Stimulated activated CD8-positive, alpha-beta memory T cell treated with anti-CD3 and anti-CD28 coated beads, Interleukin-12 subunit alpha, Interleukin-12 subunit beta, amount 100 ng/mL, for 4 hours (primary cell): ENCODE results near the gene PLCG1.

Source experiments
- DNase-seq: peaks from one replicate; pipeline ENCODE4 v3.0.0-alpha.2; 2020; ENCODE audit warnings: low read depth

PLCG1 gene

DNA sequence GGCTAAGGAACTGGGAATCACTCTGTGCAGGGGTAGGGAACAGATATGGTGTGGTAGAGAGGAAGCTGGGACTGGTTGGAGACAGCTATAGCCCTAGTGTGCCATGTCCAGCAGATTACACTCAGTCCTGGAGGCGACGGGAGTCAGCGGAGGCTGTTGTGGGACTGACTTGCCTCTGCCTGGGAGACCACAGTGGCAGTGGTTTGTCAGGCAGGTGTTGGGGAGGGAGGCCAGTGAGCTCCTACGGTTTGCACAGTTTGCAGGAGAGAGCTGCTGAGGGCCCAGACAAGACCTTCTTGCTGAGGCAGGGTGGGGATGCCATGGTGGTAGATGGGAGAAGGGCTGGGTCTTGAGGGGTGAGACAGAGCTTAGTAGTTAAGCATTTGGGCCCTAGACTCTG is 4.9 kb downstream of the PLCG1 start:
- no peak for DNase-seq

DNA sequence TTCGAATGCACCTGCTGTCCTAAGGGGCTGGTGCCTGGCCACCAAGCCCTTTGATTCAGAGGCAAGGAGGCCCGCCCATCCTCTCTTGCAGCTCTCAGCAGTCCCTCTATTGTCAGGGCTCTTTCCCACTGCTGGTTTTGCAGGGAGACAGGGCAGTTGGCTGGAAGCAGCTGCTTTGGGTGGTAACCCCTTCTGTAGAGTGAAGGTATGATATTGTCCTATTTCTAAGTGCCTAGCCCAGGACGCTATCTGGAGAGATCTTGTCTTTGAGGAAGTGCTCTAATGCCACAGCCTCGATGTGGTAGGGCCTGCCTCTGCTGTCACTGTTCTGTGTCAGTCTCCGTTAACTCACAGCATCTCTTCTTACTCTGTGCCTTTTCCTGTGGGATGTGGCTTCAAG is 5.6 kb downstream of the PLCG1 start:
- DNase-seq = no peak

DNA sequence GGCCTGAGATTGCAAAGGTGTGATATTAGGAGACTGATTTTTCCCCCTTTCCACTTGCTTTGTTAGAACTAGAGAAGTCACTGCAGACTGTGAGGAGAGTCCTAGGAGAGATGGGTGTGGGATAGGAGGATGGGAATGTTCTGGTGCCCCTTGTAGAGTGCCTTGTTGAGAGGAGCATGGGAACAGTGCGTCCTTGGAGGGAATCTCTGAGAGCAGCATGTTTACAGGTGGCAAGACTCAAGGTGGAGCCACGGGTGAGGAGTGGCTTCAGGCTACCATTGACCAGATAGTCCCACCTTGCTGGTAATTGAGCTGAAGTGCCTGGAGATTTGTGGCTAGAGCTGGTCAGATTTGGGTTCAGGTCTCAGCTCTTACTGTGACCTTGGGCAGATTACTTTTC is 6.0 kb downstream of the PLCG1 start:
- no peak for DNase-seq

DNA sequence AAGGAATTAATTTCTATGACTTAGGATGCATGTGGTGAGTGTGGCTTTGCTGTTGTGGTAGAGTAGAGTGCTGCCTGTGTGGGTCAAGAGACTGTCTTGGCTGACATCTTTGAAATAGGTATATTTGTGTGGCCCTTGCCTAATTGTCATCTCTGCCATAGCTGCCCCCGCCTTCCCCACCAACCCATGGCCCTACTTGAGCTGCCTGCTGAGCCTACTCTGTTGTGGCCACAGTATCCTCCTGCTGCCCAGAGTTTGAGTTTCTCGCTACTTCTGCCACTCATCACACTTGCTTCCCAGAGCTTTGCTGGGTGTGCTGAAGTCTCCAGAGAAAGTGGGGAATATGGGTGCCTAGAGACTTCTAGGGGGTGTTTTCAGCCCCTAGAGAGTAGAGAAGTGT is 8.0 kb downstream of the PLCG1 start:
- DNase-seq = no peak

DNA sequence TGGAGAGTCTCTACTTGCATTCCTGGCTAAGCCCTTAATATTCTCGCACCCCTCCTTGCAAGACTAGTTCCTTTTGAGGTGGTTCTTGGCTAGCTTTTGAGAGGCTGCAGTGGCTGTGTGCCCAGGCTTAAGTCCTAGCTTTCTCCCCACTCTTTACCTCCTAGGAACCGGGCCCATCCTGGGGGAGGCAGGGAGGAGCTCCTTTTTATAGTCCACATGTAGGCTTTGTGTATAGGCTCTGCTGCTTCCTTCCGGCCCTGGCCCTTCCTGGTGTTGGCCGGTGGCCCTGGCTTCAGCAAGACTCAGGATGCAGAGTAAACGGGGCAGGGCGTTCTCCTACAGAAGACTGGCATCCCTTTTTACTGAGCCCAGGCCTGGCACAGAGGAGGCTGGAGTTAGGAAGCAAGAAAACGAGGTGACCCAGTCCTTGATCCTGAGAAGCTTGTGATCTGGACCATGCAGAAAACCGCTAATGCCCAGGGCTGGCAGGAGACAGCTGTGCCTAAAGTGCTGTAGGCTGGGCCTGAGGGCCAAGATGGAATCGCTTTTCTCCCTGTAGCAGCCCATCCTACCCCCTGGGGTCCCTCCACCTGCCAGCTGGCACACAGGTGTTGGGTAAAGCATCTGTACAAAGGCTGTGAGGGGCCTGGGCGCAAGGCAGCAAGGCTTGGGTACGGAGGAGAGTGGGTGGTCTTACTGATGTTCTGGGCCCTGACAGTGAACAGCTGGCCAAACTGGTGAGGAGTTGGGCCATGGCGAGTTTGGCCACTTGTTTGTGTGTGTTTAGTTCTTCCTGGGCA is 8.7 kb downstream of the PLCG1 start:
- DNase-seq = no peak

DNA sequence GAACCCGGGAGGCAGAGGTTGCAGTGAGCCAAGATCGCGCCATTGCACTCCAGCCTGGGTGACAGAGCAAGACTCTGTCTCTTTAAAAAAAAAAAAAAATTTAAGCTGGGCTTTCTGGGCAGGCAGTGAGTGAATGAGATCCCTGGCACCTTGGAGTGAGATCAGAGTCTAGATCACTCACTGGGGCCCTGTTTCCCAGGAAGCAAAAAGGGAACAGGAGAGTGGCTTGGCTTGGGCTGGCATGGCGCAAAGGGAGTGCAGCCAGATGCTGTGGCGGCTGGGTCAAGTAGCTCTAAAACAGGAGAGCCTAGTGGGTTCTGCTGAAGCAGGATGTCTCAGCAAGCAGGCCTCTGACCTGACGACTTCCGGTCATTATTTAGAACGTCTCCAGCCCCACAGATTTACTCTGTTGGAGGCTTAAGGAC is 10.4 kb downstream of the PLCG1 start:
- DNase-seq = no peak

DNA sequence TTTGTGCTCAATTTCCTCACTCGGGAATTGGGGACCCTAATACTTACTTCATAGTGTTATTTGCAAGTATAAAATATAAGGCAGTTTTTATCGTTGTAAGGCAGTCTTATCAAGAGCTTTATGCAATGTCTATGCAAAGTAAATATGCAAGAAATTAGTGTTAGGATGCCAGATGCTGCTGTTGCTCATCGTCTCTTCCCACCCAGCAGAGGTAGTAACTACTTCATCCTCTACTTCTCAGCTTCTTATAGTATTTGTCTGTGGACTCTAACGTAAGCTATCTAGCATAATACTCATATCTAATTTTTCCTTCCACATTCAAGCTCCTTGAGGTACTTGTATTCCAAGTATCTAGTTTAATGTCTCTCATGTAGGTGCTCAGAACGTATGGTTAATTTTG is 11.6 kb downstream of the PLCG1 start:
- DNase-seq = no peak

DNA sequence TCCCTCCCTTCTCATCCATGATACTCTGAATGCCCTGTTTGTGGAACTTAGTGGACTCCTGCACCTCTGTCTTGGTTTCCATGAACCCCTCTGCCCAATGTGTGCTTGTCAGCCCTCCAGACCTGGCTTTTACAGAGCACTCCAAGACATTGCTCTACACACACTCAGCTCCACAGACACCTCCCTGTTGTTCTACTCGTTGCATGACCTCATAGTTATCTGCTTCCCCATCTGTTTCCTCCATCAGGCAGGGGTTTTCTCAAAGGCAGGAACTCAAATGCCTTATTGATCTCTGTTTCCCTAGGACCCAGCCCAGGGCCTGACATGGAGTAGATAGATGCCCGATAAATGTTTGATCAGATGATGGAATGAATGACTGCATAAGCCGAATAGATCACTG is 13.3 kb downstream of the PLCG1 start:
- DNase-seq = no peak

DNA sequence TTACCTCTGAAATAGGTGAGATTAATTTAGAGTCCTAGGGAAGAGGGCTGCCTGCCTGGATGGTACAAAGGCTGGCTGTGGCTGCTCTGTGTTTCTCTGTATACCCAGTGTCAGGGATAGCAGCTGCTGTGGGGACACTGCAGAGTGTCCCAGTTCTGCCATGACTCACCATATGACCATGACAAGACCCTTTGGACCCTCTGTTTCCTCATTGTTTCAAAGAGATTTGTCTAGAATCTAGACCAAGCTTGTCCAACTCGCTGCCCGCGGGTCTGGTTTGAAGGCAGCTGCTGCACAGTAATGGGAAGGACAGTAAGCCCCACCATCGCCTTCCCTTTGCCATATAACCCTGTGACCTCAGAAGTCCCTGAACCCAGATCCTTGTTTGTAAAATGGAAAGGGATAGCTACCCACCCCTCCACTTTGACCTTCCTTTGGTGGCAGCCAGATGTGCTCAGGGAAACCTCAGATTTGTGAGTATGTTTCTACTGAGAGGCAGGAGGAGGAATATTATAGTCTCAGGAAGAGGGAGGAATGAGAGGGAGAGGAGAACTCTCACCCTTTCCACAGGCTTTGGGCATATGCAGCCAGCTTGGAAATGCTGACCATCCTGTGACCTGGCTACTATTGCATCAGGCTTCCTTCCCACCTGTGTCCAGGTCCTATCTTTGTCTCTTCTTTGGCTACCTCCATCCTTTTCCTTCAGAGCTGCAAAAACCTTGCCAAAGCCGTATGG is 14.0 kb downstream of the PLCG1 start:
- no peak for DNase-seq

DNA sequence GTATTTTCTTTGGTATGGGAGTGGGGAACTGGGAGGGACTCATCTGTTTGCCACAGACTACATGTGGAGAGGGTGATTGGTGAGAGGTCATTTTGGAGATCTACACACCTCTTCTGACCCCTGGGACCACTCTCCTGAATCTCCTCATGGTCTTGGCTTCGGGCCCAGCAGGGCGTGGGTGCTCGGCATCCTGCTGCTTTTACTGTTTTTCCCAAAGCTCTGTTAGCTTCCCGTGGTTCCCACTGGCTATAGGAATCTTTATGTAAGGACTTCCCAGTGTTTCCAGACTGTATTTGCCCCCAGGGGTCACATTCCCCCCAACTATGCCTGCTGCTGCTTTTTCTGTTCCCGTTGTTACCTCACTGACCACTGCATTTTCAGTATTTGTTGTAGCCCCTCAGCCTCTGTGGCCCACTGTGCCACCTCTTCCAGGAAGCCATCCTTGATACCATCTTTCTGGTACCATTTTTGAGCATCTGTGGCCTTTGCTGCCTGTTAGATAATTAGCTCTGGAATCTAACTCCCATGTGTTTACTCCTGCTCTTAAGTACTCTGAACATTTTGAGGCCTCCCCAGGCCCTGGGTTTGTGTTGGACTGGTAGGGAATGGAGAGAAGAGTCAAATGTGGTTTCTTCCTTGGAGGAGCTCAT is 14.9 kb downstream of the PLCG1 start:
- DNase-seq = no peak

DNA sequence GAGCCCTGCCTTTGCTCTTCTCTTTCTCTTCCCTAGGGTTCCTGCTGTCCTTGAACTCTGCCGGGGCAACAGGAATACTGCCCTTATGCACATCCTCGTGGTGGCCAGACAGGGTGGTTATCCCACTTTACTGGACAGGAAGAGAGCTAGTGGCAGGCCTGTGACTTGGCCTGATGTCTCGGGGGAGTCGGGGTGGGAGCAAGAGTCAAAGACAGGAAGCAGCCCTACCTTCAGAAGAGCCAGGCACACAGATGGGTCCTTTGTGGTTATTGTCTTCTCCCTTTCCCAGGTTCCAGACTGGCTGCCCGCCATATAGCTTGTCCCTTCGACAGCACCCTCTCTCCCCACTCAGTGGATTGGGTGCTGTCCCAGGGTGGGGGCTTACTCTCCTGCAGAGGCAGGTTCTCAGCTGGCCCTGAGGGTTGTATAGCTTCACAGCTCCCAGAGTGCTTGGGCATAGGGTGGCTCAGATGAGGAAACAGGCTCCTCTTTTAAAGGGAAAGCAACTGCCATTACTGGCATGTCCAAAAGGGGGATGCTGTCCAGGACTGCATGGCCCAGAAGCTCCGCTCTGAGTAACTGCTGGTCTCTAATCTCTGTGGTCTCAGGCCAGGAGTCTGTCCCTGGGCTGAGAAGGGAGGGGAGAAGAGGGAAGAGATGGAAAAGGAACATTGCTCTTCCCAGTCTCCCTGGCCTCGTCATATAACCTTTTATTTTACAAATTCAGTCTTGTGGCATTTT is 17.3 kb downstream of the PLCG1 start:
- DNase-seq = no peak

DNA sequence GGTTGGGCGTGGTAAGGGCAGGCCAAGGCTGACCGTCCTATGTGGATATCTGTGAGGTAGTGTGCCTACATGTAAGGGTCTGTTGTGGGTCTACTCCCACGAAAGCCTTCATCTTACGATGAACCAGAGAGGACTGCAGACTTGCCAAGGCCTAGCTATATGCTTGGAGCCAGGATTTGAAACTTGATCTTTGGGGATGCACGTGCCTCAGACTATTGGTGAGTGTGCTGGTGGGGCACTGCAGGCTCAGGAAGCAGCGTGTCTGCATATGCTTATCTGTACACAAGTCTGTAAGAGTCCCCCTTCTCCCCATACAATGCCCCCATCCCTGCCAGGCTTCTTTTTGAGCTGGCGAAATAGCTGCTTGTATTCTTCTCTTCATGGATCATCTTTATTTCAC is 17.9 kb downstream of the PLCG1 start:
- DNase-seq = no peak

DNA sequence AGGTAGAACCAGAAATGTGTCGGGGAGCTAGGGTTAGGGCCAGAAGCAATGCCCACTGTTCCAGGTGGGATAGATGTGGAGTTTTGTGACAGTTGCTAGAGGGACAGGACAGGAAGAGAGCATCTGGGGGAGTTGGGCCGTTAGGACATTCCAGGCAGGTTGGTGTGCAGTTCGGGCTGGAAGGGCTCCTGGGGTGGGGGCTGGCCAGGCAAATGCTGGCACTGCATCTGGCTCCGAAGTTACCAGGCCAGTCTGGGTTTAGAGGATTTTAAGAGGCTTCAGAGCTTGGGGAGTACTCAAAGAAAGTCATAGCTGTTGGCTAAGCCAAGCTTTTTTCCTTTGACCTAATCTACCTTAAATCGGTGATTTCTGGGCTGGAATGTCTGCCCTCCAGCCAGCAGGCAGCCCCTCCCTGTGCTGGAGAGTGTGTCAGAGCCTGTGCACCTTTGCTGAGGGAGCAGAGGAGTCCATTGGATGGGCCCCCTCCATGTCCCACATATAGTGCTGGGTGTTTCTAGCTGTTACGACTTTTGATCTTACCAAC is 20.8 kb downstream of the PLCG1 start:
- DNase-seq = no peak

DNA sequence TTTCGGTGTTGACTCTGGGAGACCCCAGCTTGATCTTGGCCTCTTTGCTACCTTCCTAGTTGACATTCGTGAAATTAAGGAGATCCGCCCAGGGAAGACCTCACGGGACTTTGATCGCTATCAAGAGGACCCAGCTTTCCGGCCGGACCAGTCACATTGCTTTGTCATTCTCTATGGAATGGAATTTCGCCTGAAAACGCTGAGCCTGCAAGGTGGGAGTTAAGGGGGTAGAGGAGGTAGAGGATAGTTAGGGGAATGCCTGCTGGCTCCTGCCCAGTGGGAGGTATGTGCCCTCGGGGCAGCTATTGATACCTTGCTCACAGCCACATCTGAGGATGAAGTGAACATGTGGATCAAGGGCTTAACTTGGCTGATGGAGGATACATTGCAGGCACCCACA is 22.2 kb downstream of the PLCG1 start:
- no peak for DNase-seq

DNA sequence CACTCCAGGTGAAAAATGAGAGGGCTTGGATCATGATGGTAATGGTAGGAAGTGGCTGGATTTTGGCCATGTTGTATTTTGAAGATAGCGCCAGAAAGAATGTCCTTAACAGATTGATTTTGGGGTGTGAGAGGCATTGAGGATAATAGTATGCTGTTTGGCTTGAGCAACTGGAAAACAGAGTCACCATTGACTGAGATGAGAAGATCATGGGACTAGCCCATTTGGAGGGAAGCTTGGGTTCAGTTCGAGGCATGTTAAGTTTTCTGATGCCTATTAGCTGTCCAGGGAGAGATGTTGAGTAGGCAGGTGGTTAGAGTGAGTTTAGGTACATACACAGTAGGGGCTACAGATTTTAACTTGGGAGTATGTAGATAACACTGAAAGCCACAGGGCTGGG is 23.3 kb downstream of the PLCG1 start:
- no peak for DNase-seq

DNA sequence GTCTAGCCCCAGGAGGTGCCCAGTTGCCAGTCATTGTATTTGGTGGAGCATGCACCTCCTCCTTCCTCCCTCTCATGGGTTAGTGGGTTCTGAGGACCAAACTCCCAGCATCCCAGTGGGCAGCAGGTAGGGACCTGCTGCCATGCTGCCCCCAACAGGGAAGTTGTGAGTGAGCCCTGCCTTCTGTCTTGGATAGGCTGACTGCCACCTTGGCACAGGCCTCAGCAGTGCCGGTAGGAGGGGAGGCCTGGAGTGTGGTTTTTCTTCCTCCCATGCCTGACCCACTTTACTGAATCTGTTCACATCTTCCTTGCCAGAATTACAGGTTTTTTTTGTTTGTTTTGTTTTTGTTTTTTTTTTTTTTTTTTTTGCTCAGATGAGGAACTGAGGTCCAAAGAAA is 24.5 kb downstream of the PLCG1 start:
- no peak for DNase-seq

DNA sequence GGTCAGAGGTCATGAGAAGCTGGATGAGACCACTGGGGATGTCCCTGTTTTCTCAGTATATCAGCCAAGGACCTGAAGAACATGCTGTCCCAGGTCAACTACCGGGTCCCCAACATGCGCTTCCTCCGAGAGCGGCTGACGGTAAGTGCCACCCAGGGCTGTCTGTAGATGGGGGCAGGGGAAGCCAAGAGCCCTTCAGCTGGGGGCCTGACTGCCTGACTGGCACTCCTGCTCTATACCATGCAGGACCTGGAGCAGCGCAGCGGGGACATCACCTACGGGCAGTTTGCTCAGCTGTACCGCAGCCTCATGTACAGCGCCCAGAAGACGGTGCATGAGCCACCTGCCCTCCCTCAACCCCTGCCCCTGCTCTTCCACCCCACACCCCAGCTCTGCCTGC is 25.1 kb downstream of the PLCG1 start:
- DNase-seq = no peak

DNA sequence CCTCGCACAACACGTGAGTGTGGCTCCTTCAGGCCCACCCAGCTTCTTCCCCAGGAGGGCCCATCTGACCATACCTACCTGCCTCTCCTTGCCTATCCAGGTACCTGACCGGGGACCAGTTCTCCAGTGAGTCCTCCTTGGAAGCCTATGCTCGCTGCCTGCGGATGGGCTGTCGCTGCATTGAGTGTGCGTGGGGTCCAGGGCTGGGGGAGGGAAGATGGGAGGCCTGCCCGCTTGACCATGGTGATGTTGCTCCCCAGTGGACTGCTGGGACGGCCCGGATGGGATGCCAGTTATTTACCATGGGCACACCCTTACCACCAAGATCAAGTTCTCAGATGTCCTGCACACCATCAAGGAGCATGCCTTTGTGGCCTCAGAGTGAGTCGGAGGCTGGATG is 26.5 kb downstream of the PLCG1 start:
- DNase-seq = no peak

DNA sequence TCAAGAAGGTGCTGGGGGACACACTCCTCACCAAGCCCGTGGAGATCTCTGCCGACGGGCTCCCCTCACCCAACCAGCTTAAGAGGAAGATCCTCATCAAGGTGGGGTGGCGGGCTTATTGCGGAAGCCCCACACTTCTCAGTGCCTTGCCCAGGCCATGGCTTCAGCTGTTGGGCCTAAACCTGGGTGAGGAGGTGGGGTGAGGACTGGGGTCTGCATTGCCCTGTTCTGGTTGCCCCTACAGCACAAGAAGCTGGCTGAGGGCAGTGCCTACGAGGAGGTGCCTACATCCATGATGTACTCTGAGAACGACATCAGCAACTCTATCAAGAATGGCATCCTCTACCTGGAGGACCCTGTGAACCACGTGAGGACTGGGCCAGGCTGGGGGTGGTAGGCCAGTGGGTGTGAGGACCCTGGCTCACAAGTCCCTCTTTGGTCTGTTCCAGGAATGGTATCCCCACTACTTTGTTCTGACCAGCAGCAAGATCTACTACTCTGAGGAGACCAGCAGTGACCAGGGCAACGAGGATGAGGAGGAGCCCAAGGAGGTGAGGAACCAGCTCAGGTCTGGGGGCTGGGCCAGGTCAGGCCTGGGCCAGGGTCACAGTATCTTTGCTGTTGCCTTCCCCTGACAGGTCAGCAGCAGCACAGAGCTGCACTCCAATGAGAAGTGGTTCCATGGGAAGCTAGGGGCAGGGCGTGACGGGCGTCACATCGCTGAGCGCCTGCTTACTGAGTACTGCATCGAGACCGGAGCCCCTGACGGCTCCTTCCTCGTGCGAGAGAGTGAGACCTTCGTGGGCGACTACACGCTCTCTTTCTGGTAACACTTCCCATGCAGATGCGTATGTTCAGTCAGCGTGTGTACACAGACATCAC is 27.9 kb downstream of the PLCG1 start:
- DNase-seq = no peak

DNA sequence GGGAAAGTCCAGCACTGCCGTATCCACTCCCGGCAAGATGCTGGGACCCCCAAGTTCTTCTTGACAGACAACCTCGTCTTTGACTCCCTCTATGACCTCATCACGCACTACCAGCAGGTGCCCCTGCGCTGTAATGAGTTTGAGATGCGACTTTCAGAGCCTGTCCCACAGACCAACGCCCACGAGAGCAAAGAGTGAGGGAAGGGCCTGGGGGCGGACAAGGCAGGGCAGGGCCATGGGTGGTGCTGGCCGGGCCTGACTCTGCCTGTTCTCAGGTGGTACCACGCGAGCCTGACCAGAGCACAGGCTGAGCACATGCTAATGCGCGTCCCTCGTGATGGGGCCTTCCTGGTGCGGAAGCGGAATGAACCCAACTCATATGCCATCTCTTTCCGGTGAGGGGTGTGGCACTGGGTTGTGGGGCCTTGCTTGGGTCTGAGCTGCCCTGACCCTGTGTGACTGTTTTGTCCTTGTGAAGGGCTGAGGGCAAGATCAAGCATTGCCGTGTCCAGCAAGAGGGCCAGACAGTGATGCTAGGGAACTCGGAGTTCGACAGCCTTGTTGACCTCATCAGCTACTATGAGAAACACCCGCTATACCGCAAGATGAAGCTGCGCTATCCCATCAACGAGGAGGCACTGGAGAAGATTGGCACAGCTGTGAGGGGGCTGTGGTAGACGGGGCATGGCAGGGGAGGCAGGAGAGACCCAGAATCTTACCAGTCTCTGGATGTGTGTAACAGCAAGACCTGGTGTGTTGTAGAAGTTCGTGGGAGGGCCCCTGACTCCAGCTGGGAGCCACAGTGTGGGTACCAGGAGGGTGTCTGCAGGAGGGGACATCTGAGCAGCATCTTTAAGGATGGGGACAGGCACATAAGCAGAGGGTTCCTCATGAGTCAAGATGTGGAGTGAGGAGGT is 29.1 kb downstream of the PLCG1 start:
- no peak for DNase-seq
